OCI-LY3 (cell line): ENCODE data around the gene PCDHB14.
"Not testable (repeated sequence)": the region's sequence is repeated elsewhere in the genome, so short reads cannot be mapped to it uniquely, and the experiment has no call there.

ENCODE experiments used
- H2AFZ ChIP-seq: fragments of 200-600, 300-600 bp; shearing (Covaris generic); 2 replicates; pipeline ENCODE4 v1.6.0; 2014; ENCODE audit warnings: antibody characterized with exemption, low read depth, low read length
- H3K27ac ChIP-seq: fragments of 200-600, 300-600 bp; sonication (generic); 2 replicates; pipeline ENCODE4 v1.5.1; 2014; ENCODE audit warnings: mild to moderate bottlenecking, low read length, moderate library complexity, mixed read lengths
- H3K27me3 ChIP-seq: fragments of 200-600, 300-600 bp; sonication (generic); 2 replicates; pipeline ENCODE4 v1.6.1; 2014; ENCODE audit warnings: low read depth, low read length, mixed read lengths
- H3K36me3 ChIP-seq: fragments of 200-600, 300-600 bp; sonication (generic); replicated peaks from 2 replicates; pipeline ENCODE3; 2014; ENCODE audit warnings: low read depth, low read length, mixed read lengths
- H3K4me1 ChIP-seq: fragments of 300-600, 200-600 bp; sonication (generic); 2 replicates; pipeline ENCODE4 v1.6.1; 2014; ENCODE audit warnings: low read length, mixed read lengths
- H3K4me2 ChIP-seq: fragments of 200-600, 300-600 bp; sonication (generic); 2 replicates; pipeline ENCODE4 v1.6.1; 2014; ENCODE audit warnings: low read length, mixed read lengths
- H3K4me3 ChIP-seq: fragments of 300-600, 200-600 bp; sonication (generic); 2 replicates; pipeline ENCODE4 v1.5.1; 2014; ENCODE audit warnings: antibody characterized with exemption, mild to moderate bottlenecking, low read length, moderate library complexity
- H3K79me2 ChIP-seq: fragments of 300-600, 200-600 bp; shearing (Covaris generic); 2 replicates; pipeline ENCODE4 v1.6.1; 2014; ENCODE audit warnings: mild to moderate bottlenecking, low read length, mixed read lengths
- H3K9ac ChIP-seq: fragments of 300-600, 200-600 bp; shearing (Covaris generic); 2 replicates; pipeline ENCODE4 v1.6.0; 2014; ENCODE audit warnings: mild to moderate bottlenecking, low read length, moderate library complexity
- H3K9me3 ChIP-seq: fragments of 200-600, 300-600 bp; shearing (Covaris generic); 2 replicates; pipeline ENCODE4 v1.6.1; 2014; ENCODE audit warnings: low read length, mixed read lengths; ENCODE audit not compliant: insufficient read depth
- H4K20me1 ChIP-seq: fragments of 200-600, 300-600 bp; sonication (generic); 2 replicates; pipeline ENCODE4 v1.6.1; 2016; ENCODE audit warnings: low read length, mixed read lengths; ENCODE audit not compliant: insufficient read depth
- EZH2phosphoT487 ChIP-seq: fragments of 200-600 bp; shearing (Covaris generic); IDR thresholded peaks from 2 replicates; pipeline ENCODE4 v1.6.1; 2018; ENCODE audit warnings: antibody characterized with exemption, mixed run types, low read depth
- TF ChIP-seq, protein P1 (sequence below): fragments of 200-600, 300-600 bp; sonication (generic); IDR thresholded peaks from 2 replicates; pipeline ENCODE4 v1.5.1; 2014; ENCODE audit warnings: antibody characterized with exemption, low read length, low read depth

The PCDHB14 gene

GRCh38 chr5:141234109-141234667 lies 11.0 kb downstream of the PCDHB14 start:
- H3K27ac ChIP-seq: no peak overlapping the region
- H4K20me1 ChIP-seq: no peaks in the 10 kb centered on the region
- no peaks in the 10 kb centered on the region for H3K27me3 ChIP-seq
- no peaks in the 10 kb centered on the region for H3K79me2 ChIP-seq
- H3K9me3 ChIP-seq: no peaks in the 10 kb centered on the region
- H3K9ac ChIP-seq: no peak overlapping the region
- H3K36me3 ChIP-seq: no peaks in the 10 kb centered on the region
- TF ChIP-seq, protein P1, sequence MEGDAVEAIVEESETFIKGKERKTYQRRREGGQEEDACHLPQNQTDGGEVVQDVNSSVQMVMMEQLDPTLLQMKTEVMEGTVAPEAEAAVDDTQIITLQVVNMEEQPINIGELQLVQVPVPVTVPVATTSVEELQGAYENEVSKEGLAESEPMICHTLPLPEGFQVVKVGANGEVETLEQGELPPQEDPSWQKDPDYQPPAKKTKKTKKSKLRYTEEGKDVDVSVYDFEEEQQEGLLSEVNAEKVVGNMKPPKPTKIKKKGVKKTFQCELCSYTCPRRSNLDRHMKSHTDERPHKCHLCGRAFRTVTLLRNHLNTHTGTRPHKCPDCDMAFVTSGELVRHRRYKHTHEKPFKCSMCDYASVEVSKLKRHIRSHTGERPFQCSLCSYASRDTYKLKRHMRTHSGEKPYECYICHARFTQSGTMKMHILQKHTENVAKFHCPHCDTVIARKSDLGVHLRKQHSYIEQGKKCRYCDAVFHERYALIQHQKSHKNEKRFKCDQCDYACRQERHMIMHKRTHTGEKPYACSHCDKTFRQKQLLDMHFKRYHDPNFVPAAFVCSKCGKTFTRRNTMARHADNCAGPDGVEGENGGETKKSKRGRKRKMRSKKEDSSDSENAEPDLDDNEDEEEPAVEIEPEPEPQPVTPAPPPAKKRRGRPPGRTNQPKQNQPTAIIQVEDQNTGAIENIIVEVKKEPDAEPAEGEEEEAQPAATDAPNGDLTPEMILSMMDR: no peak; the same call in 1 of the 2 replicates
- no peak for TF ChIP-seq EZH2phosphoT487
- no peaks in the 10 kb centered on the region for H3K4me1 ChIP-seq
- H3K4me2 ChIP-seq: no peak overlapping the region
- no peak overlapping the region for H2AFZ ChIP-seq
- H3K4me3 ChIP-seq: no peak overlapping the region

GRCh38 chr5:141235922-141236321 lies 12.8 kb downstream of the PCDHB14 start:
- not testable (repeated sequence) for H3K79me2 ChIP-seq, H3K4me3 ChIP-seq, H4K20me1 ChIP-seq, H3K36me3 ChIP-seq, H2AFZ ChIP-seq, H3K27ac ChIP-seq, H3K4me1 ChIP-seq, H3K9me3 ChIP-seq, H3K9ac ChIP-seq, H3K4me2 ChIP-seq, H3K27me3 ChIP-seq

DNA sequence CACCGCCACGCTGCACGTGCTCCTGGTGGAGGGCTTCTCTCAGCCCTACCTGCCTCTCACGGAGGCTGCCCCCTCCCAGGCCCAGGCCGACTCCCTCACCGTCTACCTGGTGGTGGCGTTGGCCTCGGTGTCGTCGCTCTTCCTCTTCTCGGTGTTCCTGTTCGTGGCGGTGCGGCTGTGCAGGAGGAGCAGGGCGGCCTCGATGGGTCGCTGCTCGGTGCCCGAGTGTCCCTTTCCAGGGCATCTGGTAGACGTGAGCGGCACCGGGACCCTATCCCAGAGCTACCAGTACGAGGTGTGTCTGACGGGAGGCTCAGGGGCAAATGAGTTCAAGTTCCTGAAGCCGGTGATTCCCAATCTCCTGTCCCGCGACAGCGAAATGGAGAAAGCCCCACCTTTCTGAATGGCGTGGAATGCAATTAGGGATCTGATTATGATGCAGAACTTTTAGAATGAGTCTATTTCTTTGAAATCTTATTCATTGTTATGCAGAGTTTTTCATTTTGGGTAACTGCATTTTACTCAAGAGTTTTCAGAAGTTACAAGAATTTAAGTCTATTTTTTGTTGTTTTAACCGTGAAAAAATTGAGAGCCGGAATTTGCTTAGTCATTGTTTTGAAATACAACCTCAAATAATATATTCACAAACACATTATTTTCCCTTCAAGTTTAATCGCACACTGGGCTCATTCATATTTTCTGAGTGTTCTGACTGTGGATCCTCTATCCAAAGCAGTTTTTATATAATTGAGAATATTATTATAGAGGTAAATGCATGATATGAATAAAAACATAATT lies 13.6 kb downstream of the PCDHB14 start:
- Histone ChIP-seq H3K9me3 (no peaks in the 10 kb centered on the region), H3K79me2 (no peaks in the 10 kb centered on the region), H3K4me3 (no peak overlapping the region), H3K27ac (no peak overlapping the region), H3K36me3 (no peaks in the 10 kb centered on the region), H2AFZ (no peak overlapping the region), H3K27me3 (no peaks in the 10 kb centered on the region), H3K4me2 (no peak overlapping the region), H4K20me1 (no peaks in the 10 kb centered on the region), H3K9ac (no peak overlapping the region), H3K4me1 (no peaks in the 10 kb centered on the region)
- TF ChIP-seq, protein P1: no peak
- TF ChIP-seq EZH2phosphoT487: no peak

GRCh38 chr5:141241496-141241895 lies 18.4 kb downstream of the PCDHB14 start:
- Histone ChIP-seq H3K4me3 (no peak overlapping the region), H3K4me2 (no peak overlapping the region), H4K20me1 (no peaks in the 10 kb centered on the region), H3K9me3 (no peaks in the 10 kb centered on the region), H3K27ac (no peak overlapping the region), H3K4me1 (no peaks in the 10 kb centered on the region), H3K79me2 (no peaks in the 10 kb centered on the region), H2AFZ (no peak overlapping the region), H3K9ac (no peak overlapping the region), H3K27me3 (no peaks in the 10 kb centered on the region), H3K36me3 (no peaks in the 10 kb centered on the region)
- TF ChIP-seq, protein P1: no peak
- TF ChIP-seq EZH2phosphoT487: no peak
